ENCODE measurements around the gene NT5M. TPM values are rescaled to one million over a fixed set of nuclear protein-coding genes. Genes with fewer than 3 reads are reported as not detected.

Gene NT5M
- total RNA-seq, 3 donors from 2014 or later: 1.0 to 4.6 (median 2.9) TPM

- H3K9me3 ChIP-seq: no peaks in the 10 kb centered on the region
- TF ChIP-seq POLR2A (IDR thresholded peaks at IDR 0.05): no peak
- TF ChIP-seq POLR2AphosphoS5 (IDR thresholded peaks at IDR 0.05): no peak
- peak in 1 of 3 donors; percentile 12 for TF ChIP-seq CTCF (IDR thresholded peaks at IDR 0.05)
- no peaks in the 10 kb centered on the region for H3K27me3 ChIP-seq
- no peak overlapping the region for H3K27ac ChIP-seq
- H3K36me3 ChIP-seq: no peaks in the 10 kb centered on the region
- no peak overlapping the region for H3K4me3 ChIP-seq
- no peak for DNase-seq (ENCODE audit: low spot score in 2 of 2)
- intact Hi-C loops (cut with DNase I; ENCODE audit: low total_unique reads): no loop called here
- no peaks in the 10 kb centered on the region for H3K4me1 ChIP-seq
Measured at GRCh38 chr17:17379197-17379991, 76.2 kb downstream of the NT5M start.

GRCh38 chr17:17380145-17380925 lies 77.2 kb downstream of the NT5M start:
- no peak overlapping the region for H3K27ac ChIP-seq
- H3K36me3 ChIP-seq: no peaks in the 10 kb centered on the region
- H3K9me3 ChIP-seq: no peaks in the 10 kb centered on the region
- DNase-seq (ENCODE audit: low spot score in 2 of 2): no peak
- no peak overlapping the region for H3K4me3 ChIP-seq
- H3K4me1 ChIP-seq: no peaks in the 10 kb centered on the region
- intact Hi-C loops (cut with DNase I; ENCODE audit: low total_unique reads): no loop called here
- TF ChIP-seq POLR2A (IDR thresholded peaks at IDR 0.05) (no peak), POLR2AphosphoS5 (IDR thresholded peaks at IDR 0.05) (no peak), CTCF (IDR thresholded peaks at IDR 0.05) (no peak)
- no peaks in the 10 kb centered on the region for H3K27me3 ChIP-seq

- Histone ChIP-seq H3K9me3 (no peaks in the 10 kb centered on the region), H3K36me3 (no peaks in the 10 kb centered on the region), H3K27me3 (no peaks in the 10 kb centered on the region), H3K27ac (no peak overlapping the region), H3K4me3 (no peak overlapping the region), H3K4me1 (no peaks in the 10 kb centered on the region)
- intact Hi-C loops (cut with DNase I; ENCODE audit: low total_unique reads): no loop called here
- no peak for DNase-seq (ENCODE audit: low spot score in 2 of 2)
- no peak for TF ChIP-seq CTCF (IDR thresholded peaks at IDR 0.05)
- TF ChIP-seq POLR2A (IDR thresholded peaks at IDR 0.05): no peak
- no peak for TF ChIP-seq POLR2AphosphoS5 (IDR thresholded peaks at IDR 0.05)
Measured at GRCh38 chr17:17381446-17382064, 78.4 kb downstream of the NT5M start.

- H3K27me3 ChIP-seq: no peaks in the 10 kb centered on the region
- H3K4me3 ChIP-seq: no peak overlapping the region
- intact Hi-C loops (cut with DNase I; ENCODE audit: low total_unique reads): no loop called here
- H3K36me3 ChIP-seq: no peaks in the 10 kb centered on the region
- TF ChIP-seq POLR2A (IDR thresholded peaks at IDR 0.05): no peak
- no peak for TF ChIP-seq CTCF (IDR thresholded peaks at IDR 0.05)
- no peak for TF ChIP-seq POLR2AphosphoS5 (IDR thresholded peaks at IDR 0.05)
- H3K9me3 ChIP-seq: no peaks in the 10 kb centered on the region
- H3K4me1 ChIP-seq: no peaks in the 10 kb centered on the region
- no peak overlapping the region for H3K27ac ChIP-seq
- no peak for DNase-seq (ENCODE audit: low spot score in 2 of 2)
Measured at GRCh38 chr17:17382065-17382459, 78.9 kb downstream of the NT5M start.

- DNase-seq (ENCODE audit: low spot score in 2 of 2): no peak
- H3K27ac ChIP-seq: no peak overlapping the region
Measured at GRCh38 chr17:17382971-17383370, 79.8 kb downstream of the NT5M start.

More at GRCh38 chr17:17382971-17383370, 79.8 kb downstream of the NT5M start:
- H3K9me3 ChIP-seq: no peaks in the 10 kb centered on the region
- intact Hi-C loops (cut with DNase I; ENCODE audit: low total_unique reads): no loop called here
- TF ChIP-seq CTCF (IDR thresholded peaks at IDR 0.05): no peak
- no peak for TF ChIP-seq POLR2A (IDR thresholded peaks at IDR 0.05)
- no peak for TF ChIP-seq POLR2AphosphoS5 (IDR thresholded peaks at IDR 0.05)
- no peaks in the 10 kb centered on the region for H3K36me3 ChIP-seq
- no peaks in the 10 kb centered on the region for H3K27me3 ChIP-seq
- no peaks in the 10 kb centered on the region for H3K4me1 ChIP-seq
- no peak overlapping the region for H3K4me3 ChIP-seq

Data from breast epithelium (tissue), 4 donors.